Cardiac muscle cell (in vitro differentiated cells and primary cell): ENCODE data around the gene ART3. TPM values are rescaled to one million over a fixed set of nuclear protein-coding genes. Genes with fewer than 3 reads are reported as not detected.

Experiments used
- DNase-seq, 2 donors: peaks; one replicate each; pipeline versions ENCODE4 v3.0.0 to v3.0.0-alpha.2; 2010 to 2017; ENCODE audit warnings: low read depth in 1 of 2, low spot score in 1 of 2
- H3K27ac ChIP-seq: fragments of 200-600 bp; sonication (generic); 2 replicates; pipeline ENCODE4 v1.5.1; 2016
- H3K27me3 ChIP-seq: fragments of 200-600 bp; sonication (generic); 2 replicates; pipeline ENCODE4 v1.6.0; 2016; ENCODE audit warnings: control low read depth
- H3K36me3 ChIP-seq: fragments of 200-600 bp; sonication (generic); 2 replicates; pipeline ENCODE4 v1.5.1; 2016; ENCODE audit warnings: control low read depth
- H3K4me1 ChIP-seq: fragments of 200-600 bp; sonication (generic); 2 replicates; pipeline ENCODE4 v1.8.1; 2017; ENCODE audit warnings: low read depth, mild to moderate bottlenecking, mixed run types
- H3K4me3 ChIP-seq: fragments of 200-600 bp; sonication (generic); 2 replicates; pipeline ENCODE4 v1.5.1; 2016; ENCODE audit warnings: mild to moderate bottlenecking
- H3K9me3 ChIP-seq: fragments of 200-600 bp; sonication (generic); 2 replicates; pipeline ENCODE4 v1.5.1; 2017; ENCODE audit warnings: low read depth, mild to moderate bottlenecking, control low read depth
- polyA plus RNA-seq: library from polyadenylated mRNA; unstranded; fragments of >200 nt; fragmentation: Nextera tagmentation; extraction: Ambion mirVana; gene quantifications from 2 replicates; pipeline ENCODE4 v1.2.1, GENCODE V29; 2016
- total RNA-seq: library from RNA; depleted of rRNA; stranded (reverse); fragments of >200 nt; gene quantifications from 2 replicates; pipeline ENCODE4 v1.2.3, GENCODE V29; 2016
- TF ChIP-seq, protein P1 (sequence below): IDR thresholded peaks from 2 replicates; pipeline ENCODE4 v1.5.1; 2012; ENCODE audit warnings: low read depth, mild to moderate bottlenecking, low read length

ART3 gene
- total RNA-seq (2.0 and 3.2 TPM in 2 replicates), polyA plus RNA-seq (2.4 and 7.6 TPM in 2 replicates)

DNA sequence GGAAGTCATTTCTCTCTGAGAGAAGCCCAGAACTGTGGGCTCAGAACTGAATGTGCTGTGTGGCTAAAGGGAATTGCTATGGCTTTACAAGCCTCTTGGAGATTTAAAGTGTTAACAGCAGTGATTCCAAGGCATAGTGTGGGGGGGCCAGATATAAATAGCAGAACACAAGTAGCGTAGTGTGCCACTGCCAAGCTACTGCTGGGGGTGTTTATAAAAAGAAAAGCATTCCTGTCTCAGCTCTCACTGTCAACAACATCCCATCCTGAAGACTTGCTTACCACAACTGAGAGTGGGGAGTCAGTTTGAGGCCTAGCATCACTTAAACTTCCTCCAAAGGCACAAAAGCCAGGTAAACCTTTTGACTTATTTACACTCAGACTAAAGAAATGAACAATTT is at the start of gene ART3:
TSS of gene ART3 (plus strand) at position 242 of the 400 bp plus-strand sequence. CDS start 1,181 bp downstream, outside the sequence.
- peak in 1 of 2 donors; percentile 74 for DNase-seq
- peaks cover 26% of the 10 kb centered on the region for H3K4me1 ChIP-seq
- no peaks in the 10 kb centered on the region for H3K36me3 ChIP-seq
- no peaks in the 10 kb centered on the region for H3K9me3 ChIP-seq
- H3K27me3 ChIP-seq, result no peaks in the 10 kb centered on the region
- H3K27ac ChIP-seq, result peak within 1 kb of the TSS; percentile 73
- TF ChIP-seq, protein P1, sequence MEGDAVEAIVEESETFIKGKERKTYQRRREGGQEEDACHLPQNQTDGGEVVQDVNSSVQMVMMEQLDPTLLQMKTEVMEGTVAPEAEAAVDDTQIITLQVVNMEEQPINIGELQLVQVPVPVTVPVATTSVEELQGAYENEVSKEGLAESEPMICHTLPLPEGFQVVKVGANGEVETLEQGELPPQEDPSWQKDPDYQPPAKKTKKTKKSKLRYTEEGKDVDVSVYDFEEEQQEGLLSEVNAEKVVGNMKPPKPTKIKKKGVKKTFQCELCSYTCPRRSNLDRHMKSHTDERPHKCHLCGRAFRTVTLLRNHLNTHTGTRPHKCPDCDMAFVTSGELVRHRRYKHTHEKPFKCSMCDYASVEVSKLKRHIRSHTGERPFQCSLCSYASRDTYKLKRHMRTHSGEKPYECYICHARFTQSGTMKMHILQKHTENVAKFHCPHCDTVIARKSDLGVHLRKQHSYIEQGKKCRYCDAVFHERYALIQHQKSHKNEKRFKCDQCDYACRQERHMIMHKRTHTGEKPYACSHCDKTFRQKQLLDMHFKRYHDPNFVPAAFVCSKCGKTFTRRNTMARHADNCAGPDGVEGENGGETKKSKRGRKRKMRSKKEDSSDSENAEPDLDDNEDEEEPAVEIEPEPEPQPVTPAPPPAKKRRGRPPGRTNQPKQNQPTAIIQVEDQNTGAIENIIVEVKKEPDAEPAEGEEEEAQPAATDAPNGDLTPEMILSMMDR, result no peak
- H3K4me3 ChIP-seq, result no peak within 1 kb of the TSS

DNA sequence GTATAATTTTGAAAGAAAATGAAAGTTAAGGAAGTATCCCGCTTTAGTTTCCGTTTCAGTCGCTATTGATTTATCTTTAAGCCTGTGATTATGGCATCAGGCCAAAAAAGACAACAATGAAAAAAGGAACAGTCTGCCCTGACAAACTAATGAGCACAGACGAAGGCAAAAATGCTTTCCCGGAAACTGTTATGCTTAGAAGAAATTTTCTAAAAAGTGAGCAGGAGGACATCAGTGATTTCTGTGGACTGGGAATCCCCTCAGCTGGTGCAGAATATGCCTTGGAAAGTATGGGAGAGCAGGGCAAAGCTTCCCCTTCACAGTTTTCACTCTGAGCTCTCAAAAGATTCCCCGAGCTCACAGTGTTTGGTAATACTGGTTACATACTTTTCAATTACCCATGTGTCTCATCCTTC is 46.2 kb upstream of the ART3 start:
- no peaks in the 10 kb centered on the region for H3K36me3 ChIP-seq
- H3K4me3 ChIP-seq, result no peak overlapping the region
- H3K27ac ChIP-seq, result no peak overlapping the region
- peaks cover 4% of the 10 kb centered on the region for H3K27me3 ChIP-seq
- TF ChIP-seq, protein P1, result no peak
- H3K4me1 ChIP-seq, result no peaks in the 10 kb centered on the region
- DNase-seq, result peak in 1 of 2 donors; percentile 46
- no peaks in the 10 kb centered on the region for H3K9me3 ChIP-seq

DNA sequence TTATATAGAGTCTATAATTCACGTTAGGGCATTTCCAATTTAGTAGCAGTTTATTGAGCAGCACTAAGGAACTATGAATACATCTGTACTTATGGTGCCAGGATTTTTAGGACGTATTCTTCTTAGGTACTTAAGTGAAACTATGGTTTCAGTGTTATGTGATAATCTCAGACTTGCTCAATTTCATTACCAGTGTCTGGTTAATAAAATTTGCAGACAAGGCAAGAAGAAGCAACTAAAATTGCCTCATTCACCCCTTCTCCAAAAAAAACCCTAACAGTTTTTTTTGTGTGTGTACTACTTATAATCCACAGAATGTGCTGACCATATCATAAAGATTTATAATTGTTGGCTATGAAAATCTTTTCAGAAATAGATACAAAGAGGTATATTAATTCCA is 45.2 kb upstream of the ART3 start:
- Histone ChIP-seq H3K27ac (no peak overlapping the region), H3K9me3 (no peaks in the 10 kb centered on the region), H3K27me3 (peaks cover 4% of the 10 kb centered on the region), H3K36me3 (no peaks in the 10 kb centered on the region), H3K4me1 (no peaks in the 10 kb centered on the region), H3K4me3 (no peak overlapping the region)
- DNase-seq, result no peak
- TF ChIP-seq, protein P1, result no peak

GRCh38 chr4:76035141-76035540 is 39.4 kb upstream of the ART3 start:
- TF ChIP-seq, protein P1, result no peak
- no peak overlapping the region for H3K27ac ChIP-seq
- DNase-seq, result no peak
- H3K27me3 ChIP-seq, result no peaks in the 10 kb centered on the region
- H3K9me3 ChIP-seq, result no peaks in the 10 kb centered on the region
- H3K4me3 ChIP-seq, result no peak overlapping the region
- no peaks in the 10 kb centered on the region for H3K36me3 ChIP-seq
- no peaks in the 10 kb centered on the region for H3K4me1 ChIP-seq

- no peak for DNase-seq
- H3K36me3 ChIP-seq, result no peaks in the 10 kb centered on the region
- H3K4me1 ChIP-seq, result no peaks in the 10 kb centered on the region
- H3K4me3 ChIP-seq, result no peak within 1 kb of the TSS
- TF ChIP-seq, protein P1, result no peak
- H3K27me3 ChIP-seq, result no peaks in the 10 kb centered on the region
- H3K27ac ChIP-seq, result no peak within 1 kb of the TSS
- no peaks in the 10 kb centered on the region for H3K9me3 ChIP-seq
Observed at GRCh38 chr4:76035799-76036380, 38.6 kb upstream of the ART3 start, which contains the start of gene CXCL11. TSS of gene CXCL11 (minus strand) at chr4:76036070. CDS start at chr4:76035987, 83 bp downstream.
